Measurements from ENCODE around the gene EXOC8. TPM values are rescaled to one million over a fixed set of nuclear protein-coding genes. Genes with fewer than 3 reads are reported as not detected.

The EXOC8 gene
- total and polyA plus RNA-seq, 5 donors = 5.9 to 16.9 (median 13.0) TPM

GRCh38 chr1:231313661-231314060, 24.0 kb downstream of the EXOC8 start:
- H3K4me1 ChIP-seq (ENCODE audit: control insufficient read depth, insufficient read depth, low read length) = no peaks in the 10 kb centered on the region
- ATAC-seq (no peak), DNase-seq (no peak)
- intact Hi-C loops (cut with DNase I) = no loop called here
- no peaks in the 10 kb centered on the region for H3K9me3 ChIP-seq (ENCODE audit: control insufficient read depth, low read length)
- 84% methylated on average over 4 of the region's 4 CpGs for WGBS
- no peaks in the 10 kb centered on the region for H3K27me3 ChIP-seq (ENCODE audit: control insufficient read depth, insufficient read depth)
- no peak overlapping the region for H3K27ac ChIP-seq (ENCODE audit: low read length)
- H3K4me3 ChIP-seq (ENCODE audit: low read length) = no peak overlapping the region

- intact Hi-C loops (cut with DNase I) = no loop called here
- no peak for DNase-seq
- WGBS = 94% methylated on average over 5 of the region's 5 CpGs
- Histone ChIP-seq H3K27me3 (ENCODE audit: control insufficient read depth, insufficient read depth) (no peaks in the 10 kb centered on the region), H3K9me3 (ENCODE audit: control insufficient read depth, low read length) (no peaks in the 10 kb centered on the region), H3K4me3 (ENCODE audit: low read length) (no peak overlapping the region), H3K4me1 (ENCODE audit: control insufficient read depth, insufficient read depth, low read length) (no peaks in the 10 kb centered on the region), H3K27ac (ENCODE audit: low read length) (no peak overlapping the region)
- no peak for ATAC-seq
These were observed 25.2 kb downstream of the EXOC8 start for GRCh38 chr1:231312432-231312788.

- H3K4me3 ChIP-seq (ENCODE audit: low read length) = no peak overlapping the region
- no peaks in the 10 kb centered on the region for H3K4me1 ChIP-seq (ENCODE audit: control insufficient read depth, insufficient read depth, low read length)
- 76% methylated on average over 8 of the region's 8 CpGs for WGBS
- intact Hi-C loops (cut with DNase I) = no loop called here
- no peaks in the 10 kb centered on the region for H3K9me3 ChIP-seq (ENCODE audit: control insufficient read depth, low read length)
- no peak overlapping the region for H3K27ac ChIP-seq (ENCODE audit: low read length)
- ATAC-seq = no peak
- DNase-seq = no peak
- no peaks in the 10 kb centered on the region for H3K27me3 ChIP-seq (ENCODE audit: control insufficient read depth, insufficient read depth)
These were observed 25.8 kb downstream of the EXOC8 start for GRCh38 chr1:231311720-231312431.

- H3K9me3 ChIP-seq (ENCODE audit: control insufficient read depth, low read length) = no peaks in the 10 kb centered on the region
- H3K4me3 ChIP-seq (ENCODE audit: low read length) = no peak overlapping the region
- intact Hi-C loops (cut with DNase I) = no loop called here
- H3K27me3 ChIP-seq (ENCODE audit: control insufficient read depth, insufficient read depth) = no peaks in the 10 kb centered on the region
- H3K4me1 ChIP-seq (ENCODE audit: control insufficient read depth, insufficient read depth, low read length) = no peaks in the 10 kb centered on the region
- WGBS = 95% methylated on average over 10 of the region's 10 CpGs
- ATAC-seq = no peak
- H3K27ac ChIP-seq (ENCODE audit: low read length) = no peak overlapping the region
- DNase-seq = no peak
These were observed 27.2 kb downstream of the EXOC8 start for GRCh38 chr1:231310391-231310934.

DNA sequence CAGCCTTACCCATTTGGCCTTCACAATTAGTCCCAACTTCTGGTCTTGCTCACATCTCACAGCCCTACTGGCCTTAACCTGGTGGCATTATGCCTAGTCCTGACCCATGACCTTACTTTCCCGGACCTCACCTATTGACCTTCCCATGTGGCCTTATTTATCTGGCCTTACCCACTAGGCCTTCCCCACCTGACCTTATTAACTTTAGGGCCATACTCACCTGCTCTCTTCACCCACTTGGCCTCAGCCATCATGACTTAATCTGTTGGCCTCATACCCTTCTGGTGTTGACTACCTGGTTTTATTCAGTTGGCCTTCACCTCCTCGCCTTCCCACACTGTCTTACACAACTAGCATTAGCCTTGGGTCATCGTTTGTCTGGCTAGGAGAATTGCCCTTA, 35.7 kb downstream of the EXOC8 start:
- Histone ChIP-seq H3K4me3 (ENCODE audit: low read length) (no peak overlapping the region), H3K9me3 (ENCODE audit: control insufficient read depth, low read length) (no peaks in the 10 kb centered on the region), H3K27ac (ENCODE audit: low read length) (no peak overlapping the region), H3K4me1 (ENCODE audit: control insufficient read depth, insufficient read depth, low read length) (no peaks in the 10 kb centered on the region), H3K27me3 (ENCODE audit: control insufficient read depth, insufficient read depth) (no peaks in the 10 kb centered on the region)
- intact Hi-C loops (cut with DNase I) = no loop called here
- 93% methylated on average over 3 of the region's 3 CpGs for WGBS
- ATAC-seq (no peak), DNase-seq (no peak)

GRCh38 chr1:231295938-231296337, 41.7 kb downstream of the EXOC8 start:
- Histone ChIP-seq H3K4me3 (ENCODE audit: low read length) (no peak overlapping the region), H3K4me1 (ENCODE audit: control insufficient read depth, insufficient read depth, low read length) (no peaks in the 10 kb centered on the region), H3K27ac (ENCODE audit: low read length) (no peak overlapping the region), H3K9me3 (ENCODE audit: control insufficient read depth, low read length) (no peaks in the 10 kb centered on the region), H3K27me3 (ENCODE audit: control insufficient read depth, insufficient read depth) (no peaks in the 10 kb centered on the region)
- WGBS = 93% methylated on average over 4 of the region's 4 CpGs
- intact Hi-C loops (cut with DNase I) = no loop called here
- ATAC-seq (no peak), DNase-seq (no peak)

DNA sequence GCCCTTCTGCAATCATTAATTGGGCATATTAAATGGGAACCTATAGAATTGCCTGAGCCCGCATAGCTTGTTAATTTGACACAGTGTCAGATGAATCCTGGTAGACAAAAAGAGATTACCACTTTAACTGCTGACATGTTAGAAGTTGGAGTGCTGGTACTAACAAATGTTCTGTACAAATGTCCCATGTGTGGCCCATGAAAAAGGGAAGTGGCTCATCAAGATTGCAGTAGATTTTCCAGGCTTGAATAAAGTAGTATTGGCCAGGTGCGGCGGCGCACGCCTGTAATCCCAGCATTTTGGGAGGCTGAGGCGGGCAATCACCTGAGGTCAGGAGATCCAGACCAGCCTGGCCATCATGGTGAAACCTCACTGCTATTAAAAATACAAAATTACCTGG, 51.0 kb downstream of the EXOC8 start:
- DNase-seq = no peak
- ATAC-seq = no peak
- H3K4me1 ChIP-seq (ENCODE audit: control insufficient read depth, insufficient read depth, low read length) = no peaks in the 10 kb centered on the region
- no peak overlapping the region for H3K4me3 ChIP-seq (ENCODE audit: low read length)
- H3K27ac ChIP-seq (ENCODE audit: low read length) = no peak overlapping the region
- intact Hi-C loops (cut with DNase I) = no loop called here
- H3K27me3 ChIP-seq (ENCODE audit: control insufficient read depth, insufficient read depth) = no peaks in the 10 kb centered on the region
- H3K9me3 ChIP-seq (ENCODE audit: control insufficient read depth, low read length) = no peaks in the 10 kb centered on the region
- 98% methylated on average over 6 of the region's 6 CpGs for WGBS

- no peaks in the 10 kb centered on the region for H3K4me1 ChIP-seq (ENCODE audit: control insufficient read depth, insufficient read depth, low read length)
- H3K4me3 ChIP-seq (ENCODE audit: low read length) = no peak overlapping the region
- WGBS = 96% methylated on average over 6 of the region's 6 CpGs
- no peak for DNase-seq
- no peak for ATAC-seq
- no peak overlapping the region for H3K27ac ChIP-seq (ENCODE audit: low read length)
- intact Hi-C loops (cut with DNase I) = no loop called here
- H3K27me3 ChIP-seq (ENCODE audit: control insufficient read depth, insufficient read depth) = no peaks in the 10 kb centered on the region
- no peaks in the 10 kb centered on the region for H3K9me3 ChIP-seq (ENCODE audit: control insufficient read depth, low read length)
These were observed 53.2 kb downstream of the EXOC8 start for GRCh38 chr1:231284441-231284840.

Other genes with a start within 250 kb of the EXOC8 start
- gene TRIM67, start 175.8 kb downstream of the EXOC8 start, total RNA-seq = under 1 TPM; 0.06 to 0.34 (median 0.10) TPM
- 0.09 TPM for gene TRIM67, start 175.8 kb downstream of the EXOC8 start, polyA plus RNA-seq
- 10 to 100 TPM; 48.6 to 55.6 (median 50.3) TPM for gene GNPAT, start 96.6 kb downstream of the EXOC8 start, total RNA-seq
- gene GNPAT, start 96.6 kb downstream of the EXOC8 start, polyA plus RNA-seq = 46.7 TPM
- gene SPRTN, start 441 bp upstream of the EXOC8 start, total RNA-seq = 10 to 100 TPM in 1 of 4 donors, 1 to 10 TPM in 3; 5.6 to 10.4 (median 7.4) TPM
- gene SPRTN, start 441 bp upstream of the EXOC8 start, polyA plus RNA-seq = 4.7 TPM
- 10 to 100 TPM; 54.1 to 79.9 (median 71.0) TPM for gene EGLN1, start 84.4 kb upstream of the EXOC8 start, total RNA-seq
- 27.9 TPM for gene EGLN1, start 84.4 kb upstream of the EXOC8 start, polyA plus RNA-seq
- 10 to 100 TPM; 31.9 to 39.9 (median 36.5) TPM for gene TSNAX, start 190.8 kb upstream of the EXOC8 start, total RNA-seq
- gene TSNAX, start 190.8 kb upstream of the EXOC8 start, polyA plus RNA-seq = 16.6 TPM

All from right cardiac atrium (tissue), 5 donors.